Myocyte (in vitro differentiated cells): ENCODE results near the gene ATOH8. TPM values are rescaled to one million over a fixed set of nuclear protein-coding genes. Genes with fewer than 3 reads are reported as not detected.

Source experiments
- DNase-seq: peaks from one replicate; pipeline ENCODE4 v3.0.0-alpha.2; 2012; ENCODE audit warnings: low read depth
- total RNA-seq: library from RNA; depleted of rRNA; stranded (reverse); fragments of >200 nt; gene quantifications from 2 replicates; pipeline ENCODE4 v1.2.3, GENCODE V29; 2014

Gene ATOH8
- total RNA-seq, 1 donor from 2014 or later: 7.2 TPM

DNA sequence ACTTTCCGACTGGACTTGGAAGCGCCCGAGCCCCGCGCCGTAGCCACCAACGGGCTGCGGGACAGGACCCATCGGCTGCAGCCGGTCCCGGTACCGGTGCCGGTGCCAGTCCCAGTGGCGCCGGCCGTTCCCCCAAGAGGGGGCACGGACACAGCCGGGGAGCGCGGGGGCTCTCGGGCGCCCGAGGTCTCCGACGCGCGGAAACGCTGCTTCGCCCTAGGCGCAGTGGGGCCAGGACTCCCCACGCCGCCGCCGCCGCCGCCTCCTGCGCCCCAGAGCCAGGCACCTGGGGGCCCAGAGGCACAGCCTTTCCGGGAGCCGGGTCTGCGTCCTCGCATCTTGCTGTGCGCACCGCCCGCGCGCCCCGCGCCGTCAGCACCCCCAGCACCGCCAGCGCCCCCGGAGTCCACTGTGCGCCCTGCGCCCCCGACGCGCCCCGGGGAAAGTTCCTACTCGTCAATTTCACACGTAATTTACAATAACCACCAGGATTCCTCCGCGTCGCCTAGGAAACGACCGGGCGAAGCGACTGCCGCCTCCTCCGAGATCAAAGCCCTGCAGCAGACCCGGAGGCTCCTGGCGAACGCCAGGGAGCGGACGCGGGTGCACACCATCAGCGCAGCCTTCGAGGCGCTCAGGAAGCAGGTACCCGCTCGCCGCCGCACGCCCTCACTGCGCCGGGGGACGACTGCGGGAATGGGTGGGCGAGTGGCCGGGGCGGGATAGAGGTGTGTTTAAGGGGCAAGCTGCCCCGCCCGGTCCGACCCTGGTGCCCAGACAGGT, 713 bp downstream of the ATOH8 start:
- no peak for DNase-seq

DNA sequence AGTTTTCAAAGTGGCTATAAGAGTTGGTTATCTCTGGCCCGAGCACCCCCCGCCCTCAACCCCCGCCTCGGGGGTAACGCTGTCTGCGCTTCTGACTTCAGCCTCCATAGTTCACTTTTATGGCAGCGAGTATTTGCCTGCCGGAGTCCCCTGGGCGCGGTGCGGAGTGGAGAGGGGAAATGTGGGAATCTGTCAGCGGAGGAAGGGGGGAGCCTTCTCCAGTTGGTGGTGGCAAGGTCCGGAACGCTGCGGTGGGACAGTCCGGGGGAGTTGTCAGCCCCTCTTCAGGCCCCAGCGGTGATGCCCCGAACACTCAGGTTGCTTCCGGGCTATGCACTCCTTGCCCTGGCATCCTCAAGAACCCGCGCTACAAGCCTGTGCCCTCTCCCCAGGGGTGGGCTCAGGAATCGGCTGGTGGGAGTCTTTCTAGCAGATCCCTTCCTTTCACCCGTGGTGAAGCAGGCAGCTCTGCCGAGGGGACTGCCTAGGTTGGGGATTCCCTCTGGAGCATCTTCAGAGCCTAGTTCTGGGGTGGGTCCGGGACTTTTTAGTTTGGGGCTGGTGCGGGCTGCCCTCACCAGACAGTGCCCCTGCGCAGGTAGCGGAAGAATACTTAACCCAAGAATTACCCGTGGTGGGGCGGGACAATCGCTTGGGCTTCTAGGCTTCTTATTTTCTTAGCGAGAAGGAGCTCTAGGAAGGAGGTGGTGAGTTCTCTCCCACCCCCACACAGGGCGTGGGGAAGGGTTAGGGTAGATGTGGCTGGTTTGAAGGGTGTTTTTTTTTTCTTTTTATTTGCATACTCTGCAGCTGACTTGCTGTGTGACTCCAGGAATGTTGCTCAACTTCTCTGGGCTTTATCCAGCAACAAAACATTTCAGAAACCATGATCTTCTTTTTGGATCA, 1.6 kb downstream of the ATOH8 start:
- DNase-seq: no peak

DNA sequence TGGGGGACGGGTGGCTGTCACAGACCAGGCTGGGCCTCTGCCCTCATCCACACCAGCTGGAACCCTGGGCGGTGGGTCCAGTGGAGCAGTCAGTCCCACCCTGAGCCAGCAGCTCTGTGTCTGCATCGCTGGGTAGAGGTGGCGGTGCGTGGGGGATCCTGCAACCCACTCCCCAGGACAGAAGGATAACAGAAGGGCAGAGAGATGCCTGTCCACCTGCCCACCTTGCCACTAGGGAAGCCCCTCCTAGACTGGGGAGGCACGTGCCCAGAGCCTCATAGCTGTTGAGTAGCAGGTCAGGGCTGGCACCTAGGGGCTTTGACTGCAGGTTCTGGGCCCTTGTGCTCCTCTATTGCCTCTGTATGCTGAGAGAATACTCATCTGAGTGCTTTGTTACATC, 2.4 kb downstream of the ATOH8 start:
- DNase-seq: no peak

- DNase-seq: no peak
Observed at GRCh38 chr2:85756822-85757435, 3.1 kb downstream of the ATOH8 start.

DNA sequence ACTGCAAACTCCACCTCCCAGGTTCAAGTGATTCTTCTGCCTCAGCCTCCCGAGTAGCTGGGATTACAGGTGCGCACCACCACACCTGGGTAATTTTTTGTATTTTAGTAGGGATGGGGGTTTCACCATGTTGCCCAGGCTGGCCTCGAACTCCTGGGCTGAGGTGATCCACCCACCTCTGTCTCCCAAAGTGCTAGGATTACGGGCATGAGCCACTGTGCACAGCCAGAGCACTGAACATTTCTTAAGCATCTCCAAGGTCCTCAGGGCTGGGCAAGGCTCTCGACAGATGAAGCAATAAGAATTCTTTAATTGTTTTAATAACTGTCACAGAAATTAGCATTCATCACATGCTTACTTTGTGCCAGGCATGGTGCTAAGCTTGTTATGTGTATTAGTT, 4.1 kb downstream of the ATOH8 start:
- no peak for DNase-seq

DNA sequence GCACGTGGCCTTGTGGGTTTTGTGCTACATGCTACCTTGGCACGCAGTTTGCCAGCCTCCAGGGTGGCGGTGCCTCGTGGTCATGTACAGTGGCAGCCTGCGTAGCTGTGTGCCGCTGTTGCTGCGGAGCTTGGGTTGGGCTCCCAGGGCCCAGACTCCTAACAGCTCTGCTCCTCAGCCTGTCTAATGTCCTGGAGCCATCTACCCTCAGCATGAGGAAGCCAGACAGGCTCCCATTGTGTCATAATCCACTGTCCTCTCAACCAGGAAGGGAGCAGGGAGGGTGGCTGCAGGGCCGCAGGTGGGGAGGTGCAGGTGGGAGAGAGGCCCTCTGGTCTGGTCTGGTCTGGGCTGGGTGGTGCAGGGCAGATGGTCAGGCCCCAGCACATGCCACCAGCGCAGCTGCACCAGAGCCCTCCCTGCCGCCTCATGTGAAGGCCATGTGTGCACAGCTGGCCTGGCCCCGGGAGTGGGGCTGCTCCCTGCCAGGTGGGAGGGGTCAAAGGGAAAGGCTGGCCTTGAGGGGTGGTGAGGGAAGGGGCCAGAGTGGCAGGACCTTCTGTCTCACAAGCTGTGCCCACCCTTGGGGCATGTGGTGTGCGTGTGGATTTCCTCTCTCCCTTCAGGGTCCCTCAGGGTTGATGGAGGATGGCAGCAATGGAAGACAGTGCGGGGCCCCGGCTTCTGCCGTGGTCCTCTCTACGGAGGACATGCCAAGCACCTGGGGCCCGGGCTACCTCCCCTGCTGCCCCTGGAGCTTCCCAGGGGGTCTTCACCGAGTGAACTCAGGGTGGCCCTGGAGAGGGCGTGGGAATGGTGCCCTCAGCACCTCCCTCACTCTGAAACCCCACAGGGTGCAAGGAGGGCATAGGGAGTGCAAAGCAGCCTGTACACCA, 4.8 kb downstream of the ATOH8 start:
- DNase-seq: peak; percentile 73

- no peak for DNase-seq
Observed at GRCh38 chr2:85759257-85759613, 5.4 kb downstream of the ATOH8 start.

DNA sequence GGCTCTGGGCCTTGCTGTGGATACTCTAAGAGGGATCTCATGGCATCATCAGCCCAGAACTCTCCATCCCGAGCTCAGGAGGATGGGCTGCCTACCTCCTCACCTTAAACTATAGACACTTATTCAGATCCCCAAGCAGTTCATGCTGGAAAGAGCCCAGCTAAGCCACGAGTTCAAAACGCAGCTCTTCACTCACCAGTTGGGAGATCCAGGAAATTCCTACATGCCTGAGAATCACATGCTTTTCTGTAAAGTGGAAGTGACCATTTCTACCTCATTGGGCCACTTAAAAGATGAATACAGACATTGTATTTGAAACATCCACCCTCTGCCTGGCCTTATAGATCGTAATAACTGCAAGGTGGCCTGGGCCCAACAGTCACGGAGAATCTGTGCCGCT, 6.6 kb downstream of the ATOH8 start:
- DNase-seq: no peak

- DNase-seq: no peak
Observed at GRCh38 chr2:85760872-85761271, 7.1 kb downstream of the ATOH8 start.

DNA sequence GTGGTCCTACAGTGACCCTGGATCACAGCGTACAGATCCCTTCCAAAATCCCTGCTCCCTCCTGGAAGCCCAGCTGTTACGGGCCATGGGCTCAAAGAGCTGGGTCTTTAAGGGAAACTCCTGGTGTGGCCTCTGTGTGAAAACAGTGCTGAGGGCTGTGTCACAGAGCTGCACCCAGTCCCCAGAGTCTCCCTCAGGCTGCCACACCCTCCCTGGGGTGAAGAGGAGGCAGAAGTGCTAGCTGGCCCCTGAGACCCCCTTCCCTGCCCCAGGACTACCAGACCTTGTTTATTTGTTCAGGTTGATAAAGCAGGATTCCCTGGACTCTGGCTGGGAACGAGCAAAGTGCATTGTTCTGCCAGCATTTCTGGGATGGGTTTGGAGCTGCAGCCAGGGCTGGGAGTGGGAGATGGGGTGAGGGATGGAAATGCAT, 7.7 kb downstream of the ATOH8 start:
- DNase-seq: peak; percentile 65

- DNase-seq: no peak
Observed at GRCh38 chr2:85761946-85762345, 8.2 kb downstream of the ATOH8 start.

DNA sequence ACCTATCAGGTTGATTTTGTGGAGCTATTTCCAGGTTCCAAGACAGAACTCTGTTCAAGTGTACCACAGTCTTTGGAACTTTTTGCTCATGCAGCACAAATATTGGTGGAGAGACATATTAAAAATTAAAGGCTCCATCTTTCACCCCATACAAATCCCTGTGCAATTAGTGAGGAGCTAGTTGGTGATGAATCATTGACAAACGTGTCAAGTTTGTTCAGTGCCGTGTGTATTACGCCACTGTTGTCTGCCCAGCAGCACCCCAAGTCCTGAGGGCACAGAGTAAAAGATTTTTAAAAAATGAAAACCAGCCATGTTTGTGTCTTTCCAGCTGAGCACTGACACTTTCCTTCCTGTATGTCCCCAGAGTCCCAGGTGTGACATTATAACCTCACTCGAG, 9.3 kb downstream of the ATOH8 start:
- no peak for DNase-seq

GRCh38 chr2:85763831-85764230, 10.0 kb downstream of the ATOH8 start:
- no peak for DNase-seq

DNA sequence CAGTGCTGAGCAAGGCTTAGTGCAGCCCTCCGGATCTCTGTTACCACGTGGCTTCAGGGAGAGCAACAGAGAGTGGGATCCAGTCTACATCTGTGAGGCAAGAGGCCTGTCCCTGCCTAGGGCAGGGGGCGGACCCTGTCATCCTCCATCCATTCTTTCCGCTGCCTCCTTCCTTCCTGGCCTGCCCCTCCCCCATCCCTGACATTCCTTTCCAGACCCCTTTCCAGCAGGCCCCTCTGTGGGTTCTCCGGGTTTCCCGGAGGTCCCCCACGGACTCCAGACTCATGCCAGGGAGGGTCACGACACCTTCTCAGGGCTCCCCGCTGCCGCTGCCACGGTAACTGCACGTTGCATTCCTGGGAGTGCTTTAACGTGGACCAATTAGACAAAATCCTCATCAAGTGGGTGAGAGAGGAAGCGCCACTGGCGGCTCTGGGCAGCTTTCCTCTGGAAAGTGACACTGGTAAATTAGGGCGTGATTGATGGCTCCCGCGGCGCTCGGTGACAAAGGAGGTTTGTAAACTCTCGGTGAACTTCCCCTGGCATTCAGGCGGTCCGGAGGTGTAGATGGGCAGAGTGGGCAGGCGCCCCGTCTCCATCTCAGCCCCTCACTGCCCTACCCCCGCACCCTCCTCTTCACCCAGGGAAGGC, 11.4 kb downstream of the ATOH8 start:
- DNase-seq: no peak

GRCh38 chr2:85766229-85766628, 12.4 kb downstream of the ATOH8 start:
- no peak for DNase-seq

- peak; percentile 72 for DNase-seq
Observed at GRCh38 chr2:85767803-85768665, 14.2 kb downstream of the ATOH8 start.

DNA sequence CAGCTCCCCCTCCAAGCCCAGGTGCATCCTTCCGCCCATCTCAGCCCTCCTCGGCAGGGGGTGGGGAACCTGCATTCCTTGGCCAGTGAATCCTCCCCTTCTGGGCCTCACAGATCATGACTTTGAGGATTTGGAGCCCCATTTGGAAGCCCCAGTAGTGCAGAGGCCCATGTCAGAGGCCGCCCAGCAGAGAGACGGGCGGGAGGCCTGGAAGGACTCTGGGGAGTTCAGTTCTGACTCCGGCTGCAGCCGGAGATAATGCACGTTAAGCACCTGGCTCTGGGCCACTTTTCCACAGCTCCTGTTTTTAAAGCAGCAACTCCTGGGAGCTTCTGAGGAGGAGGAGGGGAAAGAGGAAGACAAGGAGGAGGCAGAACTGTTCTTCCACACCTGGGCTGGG, 14.9 kb downstream of the ATOH8 start:
- DNase-seq: no peak

GRCh38 chr2:85769236-85769982, 15.6 kb downstream of the ATOH8 start:
- DNase-seq: no peak

- no peak for DNase-seq
Observed at GRCh38 chr2:85769983-85770362, 16.2 kb downstream of the ATOH8 start.
